Sigmoid colon (tissue), 7 donors: ENCODE data around the gene PLEKHA1. TPM values are rescaled to one million over a fixed set of nuclear protein-coding genes. Genes with fewer than 3 reads are reported as not detected.
A peak's percentile ranks its signal among the peaks of the same experiment; 100 is the strongest.

Source experiments
- DNase-seq: peaks from one replicate; pipeline ENCODE4 v3.0.0-alpha.2; 2019
- H3K27ac ChIP-seq, 4 donors: fragments of 200-600 bp; sonication (generic); one replicate each; pipeline ENCODE4 v1.5.1; 2016 to 2019; ENCODE audit warnings: mild to moderate bottlenecking in 1 of 4
- H3K27me3 ChIP-seq, 3 donors: fragments of 200-600 bp; sonication (generic); one replicate each; pipeline ENCODE4 v1.5.1; 2019; ENCODE audit warnings: mild to moderate bottlenecking in 1 of 3
- H3K36me3 ChIP-seq, 4 donors: fragments of 200-600 bp; sonication (generic); one replicate each; pipeline ENCODE4 v1.5.1; 2016 to 2019
- H3K4me1 ChIP-seq, 4 donors: fragments of 200-600 bp; sonication (generic); one replicate each; pipeline ENCODE4 v1.5.1; 2017 to 2019
- H3K4me3 ChIP-seq, 4 donors: fragments of 200-600 bp; sonication (generic); one replicate each; pipeline ENCODE4 v1.5.1; 2017 to 2019; ENCODE audit warnings: mild to moderate bottlenecking in 2 of 4, moderate library complexity in 1 of 4
- H3K9me3 ChIP-seq, 4 donors: fragments of 200-600 bp in 3 of 4; sonication (generic) in 3 of 4; one replicate each; pipeline versions ENCODE4 v1.5.1 to v1.6.1; 2013 to 2019
- EP300 ChIP-seq, 4 donors: sonication (generic); formaldehyde crosslinking; IDR thresholded peaks; one replicate each; pipeline ENCODE4 v1.6.1; 2017; ENCODE audit warnings: antibody characterized with exemption in 4 of 4
- POLR2A ChIP-seq, 2 donors: fragments of 450-650 bp; IDR thresholded peaks; one replicate each; pipeline ENCODE4 v1.6.1; 2016; ENCODE audit warnings: antibody characterized with exemption in 2 of 2, mild to moderate bottlenecking in 2 of 2, moderate library complexity in 2 of 2
- POLR2AphosphoS5 ChIP-seq, 4 donors: sonication (generic); formaldehyde crosslinking; IDR thresholded peaks; one replicate each; pipeline ENCODE4 v1.6.1; 2017; ENCODE audit warnings: antibody characterized with exemption in 4 of 4
- WGBS, 2 donors: extraction: QIAGEN DNeasy Blood & Tissue Kit; methylation state at CpG; one replicate each; pipeline ENCODE4 v1.1.7; 2013; 5-methylcytosine and 5-hydroxymethylcytosine counted together
- intact Hi-C: fragments of 100-400 bp; cut with DNase I; formaldehyde crosslinking; loops from one replicate; pipeline ENCODE4 v1.15.1; 2023
- polyA plus RNA-seq, 3 donors: library from polyadenylated mRNA; stranded (reverse); fragments of 200-250 nt; gene quantifications; one replicate each; pipeline ENCODE4 v1.2.3, GENCODE V29; 2013
- total RNA-seq, 4 donors: library from RNA; depleted of rRNA; stranded (reverse); fragments of >200 nt; gene quantifications; one replicate each; pipeline ENCODE4 v1.1.0, GENCODE V29; 2016
- TF ChIP-seq, protein P1 (sequence below), 4 experiments: fragments of 450-650 bp in 3 of 4; fragments of 200-600 bp in 1 of 4; IDR thresholded peaks; one replicate each; pipeline ENCODE4 v1.5.1; 2016 to 2019; ENCODE audit warnings: antibody characterized with exemption in 4 of 4, mild to moderate bottlenecking in 3 of 4, moderate library complexity in 2 of 4
- donor health status: healthy with polysubstance abuse.
- donor health status: Bipolar disorder and iron deficiency.
- donor health status: healthy.

Gene PLEKHA1
- total and polyA plus RNA-seq, 7 donors, result 20.9 to 53.2 (median 38.4) TPM

DNA sequence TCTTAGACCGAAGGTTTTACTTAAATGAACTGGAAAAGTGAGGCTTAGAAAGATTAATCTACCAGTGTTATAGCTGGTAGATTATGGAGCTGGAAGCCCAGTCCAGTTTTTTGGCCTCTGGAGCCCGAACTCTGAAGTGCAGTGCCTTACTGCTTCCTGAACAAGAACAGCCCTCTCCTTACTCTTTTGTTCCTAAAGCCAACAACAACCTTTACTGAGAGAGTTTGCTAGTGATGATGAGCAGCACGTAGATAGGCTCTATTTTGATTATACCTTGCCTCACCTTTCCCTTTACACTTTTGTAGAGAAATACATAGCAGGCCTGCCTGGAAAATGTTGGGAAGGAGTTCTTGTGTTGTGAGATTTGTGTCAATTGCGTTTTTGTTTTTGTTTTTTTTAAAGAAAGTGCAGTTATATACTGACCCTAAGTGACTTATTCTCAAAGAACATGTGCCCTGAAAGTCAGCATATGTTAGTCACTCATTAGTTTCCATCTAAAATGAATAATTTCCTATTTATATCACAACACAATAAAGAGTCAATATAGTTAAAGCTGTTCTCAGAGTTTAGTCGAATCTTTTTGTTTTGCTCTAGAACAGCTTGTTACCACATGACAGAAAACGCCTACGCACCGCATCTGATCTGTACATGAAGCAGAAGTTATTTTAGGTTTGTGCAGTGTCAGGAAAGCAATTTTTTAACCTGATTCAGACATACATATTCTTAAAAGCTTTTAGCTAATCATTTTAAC, 33.0 kb downstream of the PLEKHA1 start:
- no peaks in the 10 kb centered on the region for H3K9me3 ChIP-seq
- peak overlapping the region in 3 of 4 donors; percentile 28 to 37 (median 29) for H3K27ac ChIP-seq
- no peak overlapping the region for H3K4me3 ChIP-seq
- peaks cover 3 to 50% (median 5%) of the 10 kb centered on the region in 4 donors for H3K36me3 ChIP-seq
- 71 to 82% methylated on average over 8 of the region's 8 CpGs for WGBS, 2 donors
- TF ChIP-seq POLR2AphosphoS5 (IDR thresholded peaks at IDR 0.05), result no peak
- TF ChIP-seq, protein P1, sequence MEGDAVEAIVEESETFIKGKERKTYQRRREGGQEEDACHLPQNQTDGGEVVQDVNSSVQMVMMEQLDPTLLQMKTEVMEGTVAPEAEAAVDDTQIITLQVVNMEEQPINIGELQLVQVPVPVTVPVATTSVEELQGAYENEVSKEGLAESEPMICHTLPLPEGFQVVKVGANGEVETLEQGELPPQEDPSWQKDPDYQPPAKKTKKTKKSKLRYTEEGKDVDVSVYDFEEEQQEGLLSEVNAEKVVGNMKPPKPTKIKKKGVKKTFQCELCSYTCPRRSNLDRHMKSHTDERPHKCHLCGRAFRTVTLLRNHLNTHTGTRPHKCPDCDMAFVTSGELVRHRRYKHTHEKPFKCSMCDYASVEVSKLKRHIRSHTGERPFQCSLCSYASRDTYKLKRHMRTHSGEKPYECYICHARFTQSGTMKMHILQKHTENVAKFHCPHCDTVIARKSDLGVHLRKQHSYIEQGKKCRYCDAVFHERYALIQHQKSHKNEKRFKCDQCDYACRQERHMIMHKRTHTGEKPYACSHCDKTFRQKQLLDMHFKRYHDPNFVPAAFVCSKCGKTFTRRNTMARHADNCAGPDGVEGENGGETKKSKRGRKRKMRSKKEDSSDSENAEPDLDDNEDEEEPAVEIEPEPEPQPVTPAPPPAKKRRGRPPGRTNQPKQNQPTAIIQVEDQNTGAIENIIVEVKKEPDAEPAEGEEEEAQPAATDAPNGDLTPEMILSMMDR (IDR thresholded peaks at IDR 0.05), result no peak
- TF ChIP-seq EP300 (IDR thresholded peaks at IDR 0.05), result no peak
- no peak for TF ChIP-seq POLR2A (IDR thresholded peaks at IDR 0.05)
- H3K27me3 ChIP-seq, result no peaks in the 10 kb centered on the region
- no peak for DNase-seq
- intact Hi-C loops, result no loop called here
- no peaks in the 10 kb centered on the region for H3K4me1 ChIP-seq

DNA sequence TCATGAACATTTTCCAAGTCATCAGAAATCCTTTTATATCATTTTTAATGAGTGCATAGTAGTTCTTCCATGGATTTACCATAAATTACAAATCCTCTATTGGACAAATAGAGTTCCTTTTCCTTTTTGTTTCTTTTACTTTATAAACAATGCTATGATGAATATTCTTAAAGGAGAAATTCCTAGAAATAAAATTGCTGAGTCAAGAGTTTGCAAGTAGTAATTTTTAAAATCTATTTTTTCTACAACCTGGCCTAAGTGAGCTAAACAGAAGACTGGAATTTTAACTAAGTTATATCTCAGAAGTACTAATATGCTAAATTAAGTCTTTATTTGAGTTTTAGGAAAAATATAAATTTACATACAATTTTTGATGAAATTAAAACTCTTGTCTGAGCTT, 38.8 kb downstream of the PLEKHA1 start:
- no peak overlapping the region for H3K4me3 ChIP-seq
- intact Hi-C loops, result no loop called here
- no peak overlapping the region for H3K27ac ChIP-seq
- peaks cover 0 to 12% (median 3%) of the 10 kb centered on the region in 4 donors for H3K4me1 ChIP-seq
- peaks cover 0 to 45% (median 3%) of the 10 kb centered on the region in 4 donors for H3K36me3 ChIP-seq
- H3K27me3 ChIP-seq, result no peaks in the 10 kb centered on the region
- no peaks in the 10 kb centered on the region for H3K9me3 ChIP-seq
- TF ChIP-seq, protein P1 (IDR thresholded peaks at IDR 0.05), result no peak
- TF ChIP-seq EP300 (IDR thresholded peaks at IDR 0.05), result no peak
- TF ChIP-seq POLR2AphosphoS5 (IDR thresholded peaks at IDR 0.05), result no peak
- TF ChIP-seq POLR2A (IDR thresholded peaks at IDR 0.05), result no peak
- DNase-seq, result no peak

DNA sequence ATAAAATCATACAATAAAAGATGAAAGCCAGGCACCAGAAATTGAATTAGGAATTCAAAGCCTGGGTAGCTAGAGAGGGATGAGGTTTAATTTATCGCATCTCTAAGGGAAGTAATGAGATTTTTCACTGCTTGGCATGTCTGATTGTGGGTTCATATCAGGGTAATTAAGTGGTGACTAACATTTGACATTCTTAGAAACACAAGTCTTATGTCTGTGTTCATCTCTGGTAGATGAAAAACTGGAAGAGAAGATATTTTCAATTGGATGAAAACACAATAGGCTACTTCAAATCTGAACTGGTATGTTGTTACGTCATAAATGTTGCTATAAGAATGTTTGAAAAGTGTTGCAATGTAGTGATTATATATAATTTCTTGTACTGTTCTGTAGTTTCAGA, 43.2 kb downstream of the PLEKHA1 start:
- H3K9me3 ChIP-seq, result no peaks in the 10 kb centered on the region
- peak overlapping the region in 3 of 4 donors; percentile 50 to 77 (median 51) for H3K27ac ChIP-seq
- intact Hi-C loops, result loop anchor here (5.0 kb wide), 1 partner anchor 40 kb away; no protein-coding TSS in a partner anchor
- no peak for TF ChIP-seq POLR2A (IDR thresholded peaks at IDR 0.05)
- TF ChIP-seq EP300 (IDR thresholded peaks at IDR 0.05), result no peak
- no peak for TF ChIP-seq POLR2AphosphoS5 (IDR thresholded peaks at IDR 0.05)
- TF ChIP-seq, protein P1 (IDR thresholded peaks at IDR 0.05), result no peak
- no peak overlapping the region for H3K4me3 ChIP-seq
- H3K27me3 ChIP-seq, result no peaks in the 10 kb centered on the region
- 88 to 94% methylated on average over 2 of the region's 2 CpGs for WGBS, 2 donors
- peaks cover 0 to 49% (median 37%) of the 10 kb centered on the region in 4 donors for H3K4me1 ChIP-seq
- no peak for DNase-seq
- H3K36me3 ChIP-seq, result peaks cover 0 to 42% (median 3%) of the 10 kb centered on the region in 4 donors

DNA sequence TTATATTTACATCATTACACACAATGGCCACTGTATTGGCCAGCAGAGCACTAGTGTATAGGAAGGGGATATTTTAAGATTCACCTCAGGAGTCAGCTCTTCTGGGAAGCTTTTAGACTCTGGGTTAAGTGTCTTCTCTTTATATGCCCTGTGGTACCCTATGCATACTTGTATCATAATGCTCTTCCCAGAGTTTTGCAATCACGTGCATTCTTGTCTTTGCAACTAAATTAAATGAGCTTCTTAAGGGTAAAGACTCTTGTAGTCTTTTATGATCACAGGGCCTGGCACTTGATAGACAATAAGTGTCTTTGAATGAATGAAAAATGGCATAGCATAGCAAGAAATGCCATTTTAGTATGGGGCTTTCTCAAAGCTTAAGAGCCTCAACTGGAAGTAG, 44.5 kb downstream of the PLEKHA1 start:
- Histone ChIP-seq H3K36me3 (peaks cover 0 to 29% (median 3%) of the 10 kb centered on the region in 4 donors), H3K27ac (peak overlapping the region in 3 of 4 donors; percentile 60 to 77 (median 68)), H3K4me3 (no peak overlapping the region), H3K4me1 (peaks cover 0 to 63% (median 41%) of the 10 kb centered on the region in 4 donors), H3K27me3 (no peaks in the 10 kb centered on the region), H3K9me3 (no peaks in the 10 kb centered on the region)
- no peak for DNase-seq
- intact Hi-C loops, result loop anchor here (5.0 kb wide), 1 partner anchor 42 kb away; no protein-coding TSS in a partner anchor
- WGBS, 2 donors, result 83 to 87% methylated on average over 1 of the region's 1 CpG
- TF ChIP-seq POLR2A (IDR thresholded peaks at IDR 0.05) (no peak), POLR2AphosphoS5 (IDR thresholded peaks at IDR 0.05) (no peak), EP300 (IDR thresholded peaks at IDR 0.05) (no peak)
- TF ChIP-seq, protein P1 (IDR thresholded peaks at IDR 0.05), result no peak
